Heart left ventricle (tissue), 13 donors: ENCODE results near the gene COX7A2.
A peak's percentile ranks its signal among the peaks of the same experiment; 100 is the strongest.

Source experiments
- POLR2A ChIP-seq, 2 donors: fragments of 450-650 bp; IDR thresholded peaks; one replicate each; pipeline ENCODE4 v1.6.1; 2017; ENCODE audit warnings: antibody characterized with exemption in 2 of 2, mild to moderate bottlenecking in 2 of 2, moderate library complexity in 2 of 2
- TF ChIP-seq, protein P1 (sequence below), 12 donors: fragments of 200-600 bp; sonication (generic) in 4 of 12; IDR thresholded peaks; one replicate each; pipeline versions ENCODE4 v1.5.0 to v1.8.0; 2018 to 2022; ENCODE audit warnings: antibody characterized with exemption in 12 of 12, mild to moderate bottlenecking in 5 of 12
- donor health status: ischemic (EF 13 %, LVEDD 7.1; RV severe dilation, severe dysfunction).
- donor health status: DM: no; HTN: yes; CAD: no.
- donor health status: DM: no; HTN: no; CAD: no.
- donor health status: ischemic (EF 25% LVEDD 6.9; RV normal size, moderate dysfunction).
- donor health status: ischemic (EF 25% LVEDD 5.7; RV mildly dilated, moderate dysfunction).
- donor health status: ischemic (EF 35%, LVEDD 5.7; RV mildly dilated, moderate dysfunction).
- donor health status: nonischemic (EF 11% LVEDD 7.7; RV severe dilation, severe dysfunction).
- donor health status: DM: yes; HTN: yes; CAD: no.
- donor health status: PGD.
- donor health status: ischemic (EF 29% LVEDD 5.4; RV normal size, mild dysfunction).
- donor health status: nonischemic (EF 23%, LVEDD 6.1; RV moderate dilation, normal function).

DNA sequence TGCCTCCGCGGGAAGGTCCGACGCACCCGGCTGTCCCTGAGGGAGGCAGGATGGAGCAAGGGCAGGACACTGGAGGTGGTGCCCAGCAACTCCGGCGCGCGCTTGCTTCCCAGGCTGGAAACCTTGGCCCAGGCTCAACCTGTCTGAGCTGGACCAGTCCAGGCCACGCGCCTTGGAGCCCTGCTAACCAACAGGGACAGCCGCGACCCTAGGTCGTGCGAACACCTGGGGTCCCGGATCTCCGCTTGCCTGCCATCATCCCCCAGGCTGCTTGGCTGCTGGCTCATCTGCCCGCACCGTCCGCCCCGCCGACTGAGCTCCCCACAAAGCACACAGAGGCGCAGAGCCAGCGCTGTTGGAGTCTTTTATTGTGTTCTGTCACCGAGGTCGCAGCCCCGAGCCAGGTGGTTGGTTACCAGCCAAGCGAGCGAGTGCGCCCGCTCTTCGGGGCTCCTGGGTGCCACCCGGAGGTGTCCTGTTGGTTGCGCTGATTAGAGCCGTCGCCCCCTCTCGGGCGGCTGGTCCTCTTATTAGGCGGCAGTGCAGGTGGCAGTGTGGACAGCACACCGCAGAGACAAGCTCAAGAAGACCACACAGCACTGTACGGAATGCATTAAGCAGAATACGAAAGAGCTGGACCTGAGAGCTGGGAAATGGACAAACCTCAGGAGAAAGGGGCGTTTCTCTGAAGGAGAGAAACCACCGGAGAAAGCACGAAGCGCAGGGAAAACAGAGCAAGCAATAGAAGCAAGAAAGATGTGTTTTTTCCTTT lies 41.5 kb downstream of the COX7A2 start:
- TF ChIP-seq, protein P1, sequence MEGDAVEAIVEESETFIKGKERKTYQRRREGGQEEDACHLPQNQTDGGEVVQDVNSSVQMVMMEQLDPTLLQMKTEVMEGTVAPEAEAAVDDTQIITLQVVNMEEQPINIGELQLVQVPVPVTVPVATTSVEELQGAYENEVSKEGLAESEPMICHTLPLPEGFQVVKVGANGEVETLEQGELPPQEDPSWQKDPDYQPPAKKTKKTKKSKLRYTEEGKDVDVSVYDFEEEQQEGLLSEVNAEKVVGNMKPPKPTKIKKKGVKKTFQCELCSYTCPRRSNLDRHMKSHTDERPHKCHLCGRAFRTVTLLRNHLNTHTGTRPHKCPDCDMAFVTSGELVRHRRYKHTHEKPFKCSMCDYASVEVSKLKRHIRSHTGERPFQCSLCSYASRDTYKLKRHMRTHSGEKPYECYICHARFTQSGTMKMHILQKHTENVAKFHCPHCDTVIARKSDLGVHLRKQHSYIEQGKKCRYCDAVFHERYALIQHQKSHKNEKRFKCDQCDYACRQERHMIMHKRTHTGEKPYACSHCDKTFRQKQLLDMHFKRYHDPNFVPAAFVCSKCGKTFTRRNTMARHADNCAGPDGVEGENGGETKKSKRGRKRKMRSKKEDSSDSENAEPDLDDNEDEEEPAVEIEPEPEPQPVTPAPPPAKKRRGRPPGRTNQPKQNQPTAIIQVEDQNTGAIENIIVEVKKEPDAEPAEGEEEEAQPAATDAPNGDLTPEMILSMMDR (IDR thresholded peaks at IDR 0.05), result peak in 1 of 12 donors; percentile 9
- no peak for TF ChIP-seq POLR2A (IDR thresholded peaks at IDR 0.05)
